OCI-LY7 (cell line): ENCODE measurements around the gene PHAF1. TPM values are rescaled to one million over a fixed set of nuclear protein-coding genes. Genes with fewer than 3 reads are reported as not detected.

Experiments
- BruUV-seq: library from RNA; stranded (reverse); fragments of 400-500 nt; replicated peaks from 2 replicates; lab custom pipeline; 2021; lab: Mats Ljungman, UMichigan
- CTCF ChIA-PET: fragments of 300-600 bp; sonication (Branson Sonifier 250); formaldehyde crosslinking; loops from one replicate; lab custom pipeline; 2022; ENCODE audit warnings: antibody characterized with exemption; ENCODE audit not compliant: unreplicated experiment; lab: Charles Lee
- POLR2A ChIA-PET: fragments of 300-600 bp; sonication (Branson Sonifier 250); formaldehyde crosslinking; loops from one replicate; lab custom pipeline; 2022; ENCODE audit warnings: antibody characterized with exemption; lab: Charles Lee
- DNase-seq: peaks from one replicate; pipeline ENCODE4 v3.0.0-alpha.2; 2015; ENCODE audit warnings: low spot score
- H2AFZ ChIP-seq: fragments of 200-600 bp; sonication (generic), shearing (Covaris generic); 2 replicates; pipeline ENCODE4 v1.6.1; 2014; ENCODE audit warnings: mild to moderate bottlenecking, antibody characterized with exemption, low read length, moderate library complexity
- H3K27ac ChIP-seq: fragments of 200-600 bp; sonication (generic); 2 replicates; pipeline ENCODE4 v1.5.1; 2014; ENCODE audit warnings: mixed run types, low read depth, mild to moderate bottlenecking, moderate library complexity, low read length, inconsistent platforms; ENCODE audit not compliant: poor library complexity, severe bottlenecking
- H3K36me3 ChIP-seq: fragments of 200-600 bp; sonication (generic); 2 replicates; pipeline ENCODE4 v1.6.1; 2014; ENCODE audit warnings: mild to moderate bottlenecking, antibody characterized with exemption, low read length, moderate library complexity, mixed read lengths; ENCODE audit not compliant: insufficient read depth
- H3K4me1 ChIP-seq: fragments of 200-600 bp; sonication (generic); 2 replicates; pipeline ENCODE4 v1.5.1; 2014; ENCODE audit warnings: mild to moderate bottlenecking, low read length; ENCODE audit not compliant: insufficient read depth, poor library complexity, severe bottlenecking
- H3K4me2 ChIP-seq: fragments of 200-600 bp; sonication (generic); 2 replicates; pipeline ENCODE4 v1.6.1; 2014; ENCODE audit warnings: mild to moderate bottlenecking, low read length
- H3K4me3 ChIP-seq: fragments of 200-600 bp; sonication (generic); 2 replicates; pipeline ENCODE4 v1.5.1; 2014; ENCODE audit warnings: mild to moderate bottlenecking, low read depth, low read length; ENCODE audit not compliant: poor library complexity, severe bottlenecking
- H3K79me2 ChIP-seq: fragments of 200-600 bp; sonication (generic); 2 replicates; pipeline ENCODE4 v1.6.1; 2016; ENCODE audit warnings: low read depth, mild to moderate bottlenecking, low read length, moderate library complexity, mixed read lengths; ENCODE audit not compliant: insufficient read depth
- H3K9me2 ChIP-seq: fragments of 200-600 bp; sonication (generic); 2 replicates; pipeline ENCODE4 v1.6.1; 2016; ENCODE audit warnings: mild to moderate bottlenecking, low read length, mixed read lengths; ENCODE audit not compliant: insufficient read depth
- H3K9me3 ChIP-seq: fragments of 200-600 bp; sonication (generic); 2 replicates; pipeline ENCODE4 v1.6.1; 2014; ENCODE audit warnings: mild to moderate bottlenecking, mixed run types, low read length, mixed read lengths
- H4K20me1 ChIP-seq: fragments of 200-600 bp; sonication (generic); 2 replicates; pipeline ENCODE4 v1.6.1; 2014; ENCODE audit warnings: mild to moderate bottlenecking, antibody characterized with exemption, low read length, moderate library complexity, mixed read lengths; ENCODE audit not compliant: insufficient read depth
- EZH2phosphoT487 ChIP-seq: fragments of 200-600 bp; sonication (generic); IDR thresholded peaks from 2 replicates; pipeline ENCODE4 v1.6.1; 2018; ENCODE audit warnings: low read depth, borderline replicate concordance, mild to moderate bottlenecking, mixed run types, antibody characterized with exemption, low read length, moderate library complexity, mixed read lengths
- intact Hi-C: fragments of 100-400 bp; cut with micrococcal nuclease; formaldehyde crosslinking; loops from one replicate; pipeline ENCODE4 v1.10.0; 2022; ENCODE audit not compliant: unreplicated experiment
- total RNA-seq, 2 experiments: library from RNA; depleted of rRNA in 1 of 2; stranded (reverse); fragments of >200 nt in 1 of 2; shearing (Covaris generic) in 1 of 2; gene quantifications; 2 replicates each; pipeline ENCODE4 v1.2.3, GENCODE V29; 2014 to 2022
- TF ChIP-seq, protein P1 (sequence below): fragments of 200-600 bp; sonication (generic); conservative IDR thresholded peaks from 2 replicates; pipeline ENCODE4 v1.5.1; 2014; ENCODE audit warnings: mild to moderate bottlenecking, antibody characterized with exemption, low read length, moderate library complexity, mixed read lengths

PHAF1 gene
- total RNA-seq, 2 experiments from 2014 or later, result 13.9 to 16.8 TPM

GRCh38 chr16:67174706-67175231 lies 65.0 kb downstream of the PHAF1 start:
- Histone ChIP-seq H4K20me1 (no peaks in the 10 kb centered on the region), H3K79me2 (no peaks in the 10 kb centered on the region), H3K9me3 (no peaks in the 10 kb centered on the region), H3K36me3 (no peaks in the 10 kb centered on the region), H3K4me3 (no peak overlapping the region), H3K4me1 (peaks cover 32% of the 10 kb centered on the region), H2AFZ (no peak overlapping the region), H3K4me2 (peak overlapping the region; percentile 65), H3K27ac (no peak overlapping the region), H3K9me2 (no peaks in the 10 kb centered on the region)
- ChIA-PET POLR2A (interaction anchor here (0.7 to 1.0 kb wide), 2 partner anchors 14 to 222 kb away, joined by 3 to 4 read pairs; no protein-coding TSS in a partner anchor), CTCF (no interaction called here)
- no TSS peak for BruUV-seq
- TF ChIP-seq EZH2phosphoT487, result no peak
- TF ChIP-seq, protein P1, sequence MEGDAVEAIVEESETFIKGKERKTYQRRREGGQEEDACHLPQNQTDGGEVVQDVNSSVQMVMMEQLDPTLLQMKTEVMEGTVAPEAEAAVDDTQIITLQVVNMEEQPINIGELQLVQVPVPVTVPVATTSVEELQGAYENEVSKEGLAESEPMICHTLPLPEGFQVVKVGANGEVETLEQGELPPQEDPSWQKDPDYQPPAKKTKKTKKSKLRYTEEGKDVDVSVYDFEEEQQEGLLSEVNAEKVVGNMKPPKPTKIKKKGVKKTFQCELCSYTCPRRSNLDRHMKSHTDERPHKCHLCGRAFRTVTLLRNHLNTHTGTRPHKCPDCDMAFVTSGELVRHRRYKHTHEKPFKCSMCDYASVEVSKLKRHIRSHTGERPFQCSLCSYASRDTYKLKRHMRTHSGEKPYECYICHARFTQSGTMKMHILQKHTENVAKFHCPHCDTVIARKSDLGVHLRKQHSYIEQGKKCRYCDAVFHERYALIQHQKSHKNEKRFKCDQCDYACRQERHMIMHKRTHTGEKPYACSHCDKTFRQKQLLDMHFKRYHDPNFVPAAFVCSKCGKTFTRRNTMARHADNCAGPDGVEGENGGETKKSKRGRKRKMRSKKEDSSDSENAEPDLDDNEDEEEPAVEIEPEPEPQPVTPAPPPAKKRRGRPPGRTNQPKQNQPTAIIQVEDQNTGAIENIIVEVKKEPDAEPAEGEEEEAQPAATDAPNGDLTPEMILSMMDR, result no peak
- intact Hi-C loops, result no loop called here
- DNase-seq, result no peak

DNA sequence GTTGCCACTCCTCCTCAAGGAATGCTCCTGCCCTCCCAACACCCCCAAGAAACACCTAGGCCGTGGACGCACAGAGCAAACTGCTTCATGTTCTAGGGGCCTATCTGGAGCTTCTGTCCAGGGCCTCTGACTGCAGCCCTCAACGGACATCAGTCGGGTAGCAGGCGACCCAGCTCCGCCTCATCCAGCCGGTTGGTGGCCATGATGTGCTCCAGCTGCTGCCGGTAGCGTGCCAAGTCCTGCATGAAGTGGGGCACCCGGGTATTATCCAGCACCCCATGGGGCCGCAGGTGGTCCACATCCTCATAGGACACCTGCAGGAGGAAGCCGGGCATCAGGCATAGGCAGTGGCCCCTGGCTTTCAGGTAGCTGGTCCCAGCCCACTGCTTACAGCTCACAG lies 66.9 kb downstream of the PHAF1 start:
- Histone ChIP-seq H3K79me2 (no peaks in the 10 kb centered on the region), H3K9me3 (no peaks in the 10 kb centered on the region), H3K4me3 (no peak overlapping the region), H3K27ac (no peak overlapping the region), H3K4me1 (peaks cover 21% of the 10 kb centered on the region), H4K20me1 (no peaks in the 10 kb centered on the region), H3K4me2 (no peak overlapping the region), H3K36me3 (no peaks in the 10 kb centered on the region), H3K9me2 (no peaks in the 10 kb centered on the region), H2AFZ (no peak overlapping the region)
- BruUV-seq, result no TSS peak
- ChIA-PET CTCF (interaction anchor here (0.6 kb wide), 2 partner anchors 8 to 264 kb away, joined by 3 read pairs; no protein-coding TSS in a partner anchor), POLR2A (interaction anchor here (0.5 kb wide), 1 partner anchor 148 kb away, joined by 3 read pairs; no protein-coding TSS in a partner anchor)
- no peak for DNase-seq
- no peak for TF ChIP-seq EZH2phosphoT487
- TF ChIP-seq, protein P1, result no peak
- intact Hi-C loops, result no loop called here
